Measurements from ENCODE around the gene GPR142.

DNA sequence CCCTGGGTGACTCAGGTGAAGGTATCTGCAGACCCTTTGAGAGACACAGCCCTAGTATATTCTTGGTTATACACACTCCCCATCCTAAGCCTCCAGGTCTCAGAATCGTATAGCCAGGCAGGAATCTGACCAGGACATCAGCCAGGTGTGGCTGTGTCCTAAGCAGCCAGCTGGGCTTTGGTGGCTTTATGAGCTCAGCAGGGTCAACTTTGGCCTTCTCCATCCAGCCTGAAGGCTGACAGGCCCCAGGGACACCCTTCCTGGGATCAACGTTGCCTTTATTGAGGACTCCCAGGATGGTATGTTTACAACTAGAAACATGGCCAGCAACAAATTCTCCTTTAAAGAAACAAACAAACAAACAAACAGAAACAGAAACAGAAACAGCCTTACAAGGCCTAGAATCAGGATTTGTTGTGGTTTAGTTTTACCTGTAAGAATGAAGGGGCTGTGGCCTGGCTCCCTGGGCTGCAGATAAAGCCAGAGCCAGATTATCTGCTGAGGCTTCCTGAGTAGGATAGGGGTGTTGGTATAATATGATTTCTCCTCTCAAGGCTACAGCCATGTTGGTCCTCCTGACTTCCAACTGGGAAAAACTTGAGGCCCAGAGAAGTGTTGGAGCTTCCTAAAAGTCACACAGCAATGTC, 32.8 kb upstream of the GPR142 start:
- TF ChIP-seq TAF1 (IDR thresholded peaks at IDR 0.05; ENCODE audit: low read depth) (no peak), CREB1 (IDR thresholded peaks at IDR 0.05; ENCODE audit: low read depth) (no peak)

Data from Ishikawa (cell line).